Tibial nerve (tissue), 3 donors: ENCODE measurements around the gene WDR77.

Experiments
- POLR2A ChIP-seq, 2 donors: fragments of 450-650 bp; IDR thresholded peaks; one replicate each; pipeline ENCODE4 v1.6.1; 2017; ENCODE audit warnings: antibody characterized with exemption in 2 of 2, mild to moderate bottlenecking in 2 of 2, moderate library complexity in 2 of 2
- TF ChIP-seq, protein P1 (sequence below), 5 experiments: fragments of 200-600 bp in 3 of 5; fragments of 450-650 bp in 2 of 5; sonication (generic) in 3 of 5; IDR thresholded peaks; one replicate each; pipeline ENCODE4 v1.5.1; 2016 to 2019; ENCODE audit warnings: antibody characterized with exemption in 5 of 5, mild to moderate bottlenecking in 3 of 5, moderate library complexity in 2 of 5

DNA sequence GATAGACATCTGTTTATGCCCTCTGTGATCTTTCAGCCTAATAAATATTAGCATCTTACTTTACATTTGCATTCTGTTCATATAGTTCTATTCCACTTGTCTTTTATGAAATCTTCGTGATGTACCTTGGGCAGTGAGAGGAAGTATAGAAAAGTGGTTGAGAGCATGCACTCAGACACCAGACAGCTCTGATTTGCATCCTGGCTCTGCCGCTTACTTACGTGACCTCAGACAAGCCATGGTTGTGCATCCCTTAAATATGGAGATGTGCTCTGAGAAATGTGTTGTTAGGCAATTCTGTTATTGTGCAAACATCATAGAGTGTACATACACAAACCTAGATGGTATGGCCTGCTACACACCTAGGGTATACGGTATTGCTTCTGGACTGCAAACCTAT lies 44.5 kb downstream of the WDR77 start:
- TF ChIP-seq, protein P1, sequence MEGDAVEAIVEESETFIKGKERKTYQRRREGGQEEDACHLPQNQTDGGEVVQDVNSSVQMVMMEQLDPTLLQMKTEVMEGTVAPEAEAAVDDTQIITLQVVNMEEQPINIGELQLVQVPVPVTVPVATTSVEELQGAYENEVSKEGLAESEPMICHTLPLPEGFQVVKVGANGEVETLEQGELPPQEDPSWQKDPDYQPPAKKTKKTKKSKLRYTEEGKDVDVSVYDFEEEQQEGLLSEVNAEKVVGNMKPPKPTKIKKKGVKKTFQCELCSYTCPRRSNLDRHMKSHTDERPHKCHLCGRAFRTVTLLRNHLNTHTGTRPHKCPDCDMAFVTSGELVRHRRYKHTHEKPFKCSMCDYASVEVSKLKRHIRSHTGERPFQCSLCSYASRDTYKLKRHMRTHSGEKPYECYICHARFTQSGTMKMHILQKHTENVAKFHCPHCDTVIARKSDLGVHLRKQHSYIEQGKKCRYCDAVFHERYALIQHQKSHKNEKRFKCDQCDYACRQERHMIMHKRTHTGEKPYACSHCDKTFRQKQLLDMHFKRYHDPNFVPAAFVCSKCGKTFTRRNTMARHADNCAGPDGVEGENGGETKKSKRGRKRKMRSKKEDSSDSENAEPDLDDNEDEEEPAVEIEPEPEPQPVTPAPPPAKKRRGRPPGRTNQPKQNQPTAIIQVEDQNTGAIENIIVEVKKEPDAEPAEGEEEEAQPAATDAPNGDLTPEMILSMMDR (IDR thresholded peaks at IDR 0.05): no peak
- TF ChIP-seq POLR2A (IDR thresholded peaks at IDR 0.05): no peak
